B cell (primary cell): ENCODE results near the gene ZNF317.

Source experiments
- CTCF ChIP-seq: fragments of 200-600 bp; IDR thresholded peaks from one replicate; pipeline ENCODE4 v1.8.0; 2022; ENCODE audit warnings: antibody characterized with exemption, mild to moderate bottlenecking
- EZH2 ChIP-seq: IDR thresholded peaks from 2 replicates; pipeline ENCODE4 v1.6.1; 2012; ENCODE audit warnings: borderline replicate concordance, low read depth, mild to moderate bottlenecking, moderate library complexity, low read length; ENCODE audit not compliant: insufficient read depth, poor library complexity, severe bottlenecking

DNA sequence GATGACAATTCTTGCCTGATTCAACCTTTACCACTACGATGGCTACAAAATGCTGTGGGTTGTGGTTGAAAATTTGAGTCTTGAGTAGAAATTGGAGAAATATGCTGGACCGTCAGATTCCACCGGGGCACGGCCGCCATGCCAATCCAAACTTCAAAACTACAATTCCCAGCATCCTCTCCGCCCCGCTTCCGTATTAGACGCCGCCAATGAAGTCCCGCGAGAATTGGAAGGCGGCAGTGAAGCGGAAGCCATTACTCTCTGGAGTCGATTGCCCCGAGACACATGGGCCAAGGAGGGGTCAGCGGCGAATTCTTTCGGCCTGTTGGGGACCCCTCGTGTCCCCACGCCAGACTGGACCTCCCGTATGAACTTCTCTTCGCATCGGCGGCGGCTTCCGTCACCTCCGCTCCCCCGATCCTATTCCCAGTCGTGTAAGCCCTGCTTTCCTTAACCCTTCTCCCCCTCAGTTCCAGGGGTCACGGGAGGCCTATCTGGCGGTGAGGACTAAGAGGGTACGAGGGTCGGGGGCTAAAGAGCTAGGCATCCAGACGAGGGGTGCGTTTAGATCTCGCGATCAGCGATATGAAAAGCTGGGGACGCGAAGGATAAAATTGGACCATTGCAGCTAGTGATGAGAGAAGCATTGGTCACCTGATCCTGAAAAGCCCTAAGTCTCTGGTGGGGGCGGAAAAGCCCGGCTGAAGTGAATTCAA is at the start of gene ZNF317:
- TF ChIP-seq CTCF = no peak
- no peak for TF ChIP-seq EZH2
